Ovary (tissue), 3 donors: ENCODE data around the gene LTB4R.

Experiments
- CTCF ChIP-seq, 3 donors: fragments of 450-650 bp in 2 of 3; fragments of 200-600 bp in 1 of 3; IDR thresholded peaks; one replicate each; pipeline versions ENCODE4 v1.5.1 to v1.8.0; 2016 to 2022; ENCODE audit warnings: antibody characterized with exemption in 3 of 3, mild to moderate bottlenecking in 1 of 3
- POLR2A ChIP-seq: fragments of 450-650 bp; IDR thresholded peaks from one replicate; pipeline ENCODE4 v1.6.1; 2017; ENCODE audit warnings: antibody characterized with exemption, mild to moderate bottlenecking, moderate library complexity
- donor health status: DM: no; HTN: no; CAD: no.

GRCh38 chr14:24324024-24324423, 12.7 kb downstream of the LTB4R start:
- TF ChIP-seq CTCF (IDR thresholded peaks at IDR 0.05) (no peak), POLR2A (no peak)
